Skeletal muscle tissue (tissue), 4 donors: Measurements from ENCODE around the gene FGFRL1. TPM values are rescaled to one million over a fixed set of nuclear protein-coding genes. Genes with fewer than 3 reads are reported as not detected.

Experiments used
- H3K27ac ChIP-seq: one replicate; pipeline ENCODE4 v1.7.0; 2013; ENCODE audit warnings: mild to moderate bottlenecking, low read depth, low read length, inconsistent platforms
- H3K27me3 ChIP-seq, 3 donors: one replicate each; pipeline ENCODE4 v1.7.0; 2013; ENCODE audit warnings: low read length in 3 of 3; ENCODE audit not compliant: control insufficient read depth in 3 of 3, insufficient read depth in 3 of 3
- H3K36me3 ChIP-seq, 3 donors: one replicate each; pipeline ENCODE4 v1.7.0; 2013; ENCODE audit warnings: low read length in 3 of 3; ENCODE audit not compliant: control insufficient read depth in 3 of 3, insufficient read depth in 3 of 3
- H3K4me1 ChIP-seq, 3 donors: one replicate each; pipeline ENCODE4 v1.7.0; 2013; ENCODE audit warnings: low read length in 3 of 3, mild to moderate bottlenecking in 3 of 3; ENCODE audit not compliant: control insufficient read depth in 3 of 3, insufficient read depth in 3 of 3
- H3K4me3 ChIP-seq, 3 donors: one replicate each; pipeline ENCODE4 v1.7.0; 2013; ENCODE audit warnings: low read length in 3 of 3
- H3K9ac ChIP-seq, 3 donors: one replicate each; pipeline ENCODE4 v1.7.0; 2013; ENCODE audit warnings: low read length in 3 of 3, mild to moderate bottlenecking in 3 of 3, moderate library complexity in 2 of 3, low read depth in 1 of 3
- H3K9me3 ChIP-seq, 3 donors: one replicate each; pipeline ENCODE4 v1.7.0; 2013; ENCODE audit warnings: low read length in 3 of 3; ENCODE audit not compliant: control insufficient read depth in 3 of 3
- total RNA-seq: library from RNA; depleted of rRNA; stranded (reverse); fragments of >200 nt; gene quantifications from one replicate; pipeline ENCODE4 v1.2.3, GENCODE V29; 2014
- donor health status: Osteomylitis.

The FGFRL1 gene
- total RNA-seq, 1 donor from 2014 or later = 54.3 TPM

DNA sequence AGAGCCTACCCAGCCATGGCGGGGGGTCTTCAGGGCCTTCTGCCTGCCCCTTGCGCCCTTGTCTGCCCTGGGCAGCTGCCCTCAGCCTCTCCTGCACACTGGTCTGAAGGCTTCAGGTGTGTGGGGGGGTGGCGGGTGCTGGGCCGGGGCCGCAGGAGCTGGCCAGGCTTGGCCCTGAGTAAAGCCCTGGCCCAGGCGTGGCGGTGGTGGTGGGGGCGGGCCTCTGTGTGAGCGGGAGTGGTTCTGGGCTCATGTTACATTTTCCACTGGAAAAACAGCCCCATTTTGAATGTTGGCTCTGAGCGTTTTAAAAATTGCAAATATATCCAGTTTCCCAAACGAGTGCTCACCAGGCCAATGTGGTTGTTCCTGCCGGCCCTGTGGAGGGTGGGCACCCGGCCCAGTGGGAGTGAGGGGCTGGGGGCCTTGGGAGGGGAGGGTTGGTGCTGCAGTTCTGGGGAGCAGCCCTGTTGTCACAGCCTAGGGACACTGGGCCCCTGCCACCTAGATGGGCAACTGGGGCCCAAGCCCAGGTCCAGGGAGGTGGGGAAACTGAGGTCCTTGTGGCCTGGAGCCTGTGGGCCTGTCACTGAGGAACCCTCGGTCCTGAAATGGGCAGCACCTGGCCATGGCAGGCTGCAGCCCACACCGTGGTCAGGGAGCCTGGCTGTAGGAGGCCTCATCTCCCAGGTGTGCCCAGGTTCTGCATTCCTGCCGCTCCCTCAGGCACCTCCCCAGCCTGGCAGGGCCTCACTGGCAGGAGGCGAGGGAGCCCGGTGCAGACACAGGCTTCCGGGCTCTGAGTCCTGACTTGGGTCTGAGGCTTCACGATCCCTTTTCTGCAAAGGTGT lies 28.3 kb downstream of the FGFRL1 start:
- Histone ChIP-seq H3K27ac (no peak overlapping the region), H3K9me3 (no peaks in the 10 kb centered on the region), H3K4me1 (peaks cover 24 to 41% (median 25%) of the 10 kb centered on the region in 3 donors), H3K9ac (no peak overlapping the region), H3K4me3 (no peak overlapping the region), H3K27me3 (peaks cover 31 to 62% (median 45%) of the 10 kb centered on the region in 3 donors), H3K36me3 (no peaks in the 10 kb centered on the region)

DNA sequence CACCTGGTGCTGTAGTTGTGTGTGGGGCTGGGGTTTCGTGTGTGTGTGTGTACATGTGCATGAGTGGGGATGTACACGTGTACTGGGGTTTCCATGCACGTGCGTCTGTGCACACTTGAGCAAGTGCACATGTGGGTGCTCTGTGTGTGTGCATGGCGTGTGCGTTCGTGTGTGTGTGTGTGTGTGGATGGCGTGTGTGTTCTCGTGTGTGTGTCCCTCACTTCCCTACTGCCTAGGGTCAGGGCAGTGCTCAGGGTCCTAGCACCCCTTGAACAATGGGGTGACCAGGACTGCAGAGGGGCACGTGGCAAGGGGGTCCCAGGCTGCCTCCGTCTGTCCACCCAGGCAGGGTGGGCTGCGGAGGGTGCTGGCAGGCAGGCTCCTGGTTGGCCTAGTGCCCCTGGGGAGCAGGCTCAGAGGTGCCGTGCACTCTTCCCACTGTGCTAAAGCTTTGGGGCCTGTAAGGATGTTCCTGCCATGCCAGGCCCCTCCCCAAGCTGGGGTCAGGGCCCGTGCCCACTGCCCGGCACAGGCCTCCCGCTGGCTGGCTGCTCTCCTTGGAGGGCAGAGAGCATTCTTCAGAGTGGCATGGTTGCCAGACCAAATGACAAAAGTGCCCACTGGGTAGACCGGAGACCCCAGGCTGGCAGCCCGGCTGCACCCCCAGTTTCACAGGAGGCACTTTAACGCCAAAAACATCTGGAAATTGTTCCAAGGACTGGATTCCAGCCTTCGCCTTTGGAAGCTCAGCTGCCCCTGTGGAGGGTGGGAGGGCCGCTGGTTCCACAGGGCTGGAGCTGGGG lies 29.1 kb downstream of the FGFRL1 start:
- Histone ChIP-seq H3K27me3 (peaks cover 39 to 62% (median 50%) of the 10 kb centered on the region in 3 donors), H3K9me3 (no peaks in the 10 kb centered on the region), H3K27ac (no peak overlapping the region), H3K36me3 (no peaks in the 10 kb centered on the region), H3K4me3 (no peak overlapping the region), H3K9ac (no peak overlapping the region), H3K4me1 (peaks cover 26 to 45% (median 30%) of the 10 kb centered on the region in 3 donors)

DNA sequence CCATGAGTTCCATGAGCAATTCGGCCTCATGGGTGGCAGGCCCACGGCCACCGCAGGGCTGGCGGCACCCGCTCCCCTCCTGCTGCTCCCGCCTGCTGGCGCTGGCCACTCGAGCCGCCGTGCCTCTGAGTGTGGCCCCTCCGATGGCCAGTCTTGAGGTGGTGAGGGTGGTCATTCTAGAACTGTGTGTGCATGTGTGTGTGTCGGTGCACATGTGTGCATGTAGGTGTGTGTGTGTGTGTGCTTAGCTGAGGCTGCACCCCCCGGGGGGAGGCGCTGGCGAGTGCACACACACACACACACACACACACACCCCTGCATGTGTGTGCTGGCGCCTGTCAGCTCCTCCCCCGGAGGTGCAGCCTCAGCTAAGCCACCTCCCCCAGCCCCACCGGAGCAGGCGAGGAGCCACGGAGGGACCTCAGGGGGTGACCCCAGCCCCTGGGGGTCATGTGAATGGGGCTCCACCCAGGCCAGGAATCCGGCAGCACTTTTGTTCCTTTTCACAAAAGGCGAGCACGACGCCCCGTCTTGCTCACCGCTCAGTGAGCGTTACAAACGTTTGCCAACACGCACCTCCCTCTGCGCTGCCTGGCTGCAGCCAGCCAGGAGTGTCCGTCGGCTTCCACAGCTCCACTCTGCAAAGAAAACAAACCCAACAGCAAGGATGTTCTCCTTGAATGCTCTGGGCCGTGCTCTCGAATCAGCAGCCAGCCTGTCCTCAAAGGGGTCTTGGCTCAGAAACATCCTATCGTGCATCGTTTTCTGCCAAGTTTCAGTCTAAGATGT lies 29.9 kb downstream of the FGFRL1 start:
- H3K27ac ChIP-seq = no peak overlapping the region
- no peak overlapping the region for H3K4me3 ChIP-seq
- H3K9me3 ChIP-seq = no peaks in the 10 kb centered on the region
- H3K36me3 ChIP-seq = no peaks in the 10 kb centered on the region
- H3K27me3 ChIP-seq = peaks cover 41 to 59% (median 50%) of the 10 kb centered on the region in 3 donors
- H3K9ac ChIP-seq = no peak overlapping the region
- peaks cover 26 to 46% (median 28%) of the 10 kb centered on the region in 3 donors for H3K4me1 ChIP-seq

DNA sequence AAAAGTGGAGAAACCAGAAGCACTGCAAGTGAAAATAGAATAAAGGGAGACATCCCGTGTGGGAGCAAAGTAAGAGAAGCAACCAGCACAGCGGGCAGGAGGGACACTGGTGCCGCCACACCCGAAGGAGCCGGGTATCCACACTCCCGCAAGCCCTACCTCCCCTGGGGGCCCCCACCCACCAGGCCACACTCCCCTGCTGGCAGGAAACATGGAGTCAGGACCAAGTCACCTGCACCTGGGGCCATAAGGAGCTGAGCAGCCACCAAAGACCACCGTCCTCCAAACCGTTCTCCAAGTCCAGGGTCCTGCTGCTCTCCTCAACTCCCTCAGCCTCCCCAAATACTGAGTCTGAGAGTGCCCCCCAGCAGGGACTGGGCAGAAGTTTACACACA lies 30.5 kb downstream of the FGFRL1 start:
- no peaks in the 10 kb centered on the region for H3K9me3 ChIP-seq
- no peak overlapping the region for H3K4me3 ChIP-seq
- H3K9ac ChIP-seq = no peak overlapping the region
- no peaks in the 10 kb centered on the region for H3K36me3 ChIP-seq
- no peak overlapping the region for H3K27ac ChIP-seq
- peaks cover 26 to 48% (median 29%) of the 10 kb centered on the region in 3 donors for H3K4me1 ChIP-seq
- peaks cover 38 to 57% (median 45%) of the 10 kb centered on the region in 3 donors for H3K27me3 ChIP-seq

DNA sequence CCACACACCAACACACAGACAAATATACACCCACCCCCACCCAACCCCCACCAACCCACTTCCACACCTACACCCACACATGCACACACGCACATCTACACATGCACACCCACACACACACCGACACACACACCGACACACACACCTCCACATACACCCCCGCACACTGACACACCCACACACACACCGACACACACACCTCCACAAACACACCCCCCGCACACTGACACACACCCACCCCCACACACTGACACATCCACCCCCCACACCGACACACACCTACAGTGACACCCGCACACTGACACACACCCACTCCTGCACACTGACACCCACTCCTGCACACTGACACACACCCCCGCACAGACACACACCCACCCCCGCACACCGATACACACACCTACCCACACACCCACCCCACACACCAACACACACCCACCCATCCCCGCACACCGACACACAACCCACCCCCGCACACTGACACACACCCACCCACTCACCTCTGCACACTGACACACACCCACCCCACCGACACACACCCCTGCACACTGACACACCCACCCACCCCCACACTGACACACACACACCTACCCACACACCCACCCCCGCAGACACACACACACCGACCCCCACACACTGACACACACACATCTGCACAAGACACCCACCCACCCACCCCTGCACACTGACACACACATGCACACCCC lies 31.1 kb downstream of the FGFRL1 start:
- Histone ChIP-seq H3K9me3 (no peaks in the 10 kb centered on the region), H3K4me1 (peaks cover 28 to 54% (median 34%) of the 10 kb centered on the region in 3 donors), H3K27me3 (peaks cover 42 to 59% (median 46%) of the 10 kb centered on the region in 3 donors), H3K27ac (no peak overlapping the region), H3K36me3 (no peaks in the 10 kb centered on the region), H3K9ac (no peak overlapping the region), H3K4me3 (no peak overlapping the region)

DNA sequence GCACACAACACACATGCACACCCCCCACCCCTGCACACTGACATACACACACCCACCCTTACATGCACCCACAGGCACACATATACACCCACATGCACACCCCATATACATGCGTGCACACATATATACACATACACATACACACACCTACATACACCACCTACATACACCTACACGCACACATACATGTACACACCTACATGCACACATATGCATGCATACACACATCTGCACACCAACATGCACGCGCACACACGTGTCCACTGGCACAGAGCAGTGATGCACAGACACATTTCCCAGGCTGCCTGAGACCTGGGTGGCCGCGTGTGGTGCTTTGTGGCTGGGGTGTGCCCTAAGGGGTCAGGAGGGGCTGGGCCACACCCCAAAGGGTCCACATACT lies 31.7 kb downstream of the FGFRL1 start:
- H3K36me3 ChIP-seq = no peaks in the 10 kb centered on the region
- H3K27ac ChIP-seq = no peak overlapping the region
- H3K9ac ChIP-seq = peak overlapping the region in 1 of 3 donors; percentile 16
- no peaks in the 10 kb centered on the region for H3K9me3 ChIP-seq
- H3K27me3 ChIP-seq = peaks cover 42 to 65% (median 52%) of the 10 kb centered on the region in 3 donors
- peaks cover 31 to 59% (median 37%) of the 10 kb centered on the region in 3 donors for H3K4me1 ChIP-seq
- no peak overlapping the region for H3K4me3 ChIP-seq

DNA sequence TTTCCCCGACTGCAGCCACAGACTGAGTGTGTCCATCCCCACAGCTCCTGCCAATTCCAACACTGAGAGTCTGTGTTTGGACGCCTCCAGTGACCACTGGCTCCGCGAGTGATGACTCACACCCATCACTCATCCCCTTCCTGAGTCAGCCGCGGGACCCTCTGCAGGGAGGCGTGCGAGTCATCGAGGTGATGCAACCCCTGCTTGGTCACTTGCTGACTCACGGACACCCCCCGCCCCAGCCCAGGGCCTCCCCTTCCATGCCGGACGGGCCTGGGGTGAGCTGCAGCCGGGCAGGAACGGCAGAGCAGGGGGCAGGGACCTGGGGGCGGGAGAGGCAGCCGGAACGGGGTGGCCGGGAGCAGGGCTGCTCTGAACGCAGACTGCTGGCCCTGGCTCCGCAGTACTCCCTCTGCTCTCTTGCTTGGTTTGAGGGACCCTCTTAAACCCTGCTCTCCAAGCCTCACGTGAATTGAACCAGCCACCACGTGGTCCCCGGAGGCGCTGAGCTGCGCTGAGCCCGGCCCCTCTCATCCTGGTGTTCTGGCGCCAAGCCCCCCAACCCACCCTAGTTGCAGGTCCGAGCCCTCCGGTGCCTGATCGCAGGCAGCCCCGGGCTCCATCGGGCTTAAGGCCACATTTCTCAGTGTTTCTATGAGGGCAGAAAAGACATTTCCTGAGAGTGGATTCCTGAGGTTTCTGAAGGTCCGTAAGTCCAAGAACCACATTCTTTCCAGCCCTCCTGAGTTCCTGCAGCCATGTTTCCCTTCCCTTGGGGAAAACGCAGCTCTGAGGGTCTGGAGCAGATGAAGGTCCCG lies 32.4 kb downstream of the FGFRL1 start:
- Histone ChIP-seq H3K4me1 (peaks cover 31 to 59% (median 37%) of the 10 kb centered on the region in 3 donors), H3K4me3 (peak overlapping the region in 1 of 3 donors; percentile 29), H3K27ac (peak overlapping the region; percentile 49), H3K9ac (peak overlapping the region in 1 of 3 donors; percentile 16), H3K27me3 (peaks cover 46 to 72% (median 59%) of the 10 kb centered on the region in 3 donors), H3K36me3 (no peaks in the 10 kb centered on the region), H3K9me3 (no peaks in the 10 kb centered on the region)

DNA sequence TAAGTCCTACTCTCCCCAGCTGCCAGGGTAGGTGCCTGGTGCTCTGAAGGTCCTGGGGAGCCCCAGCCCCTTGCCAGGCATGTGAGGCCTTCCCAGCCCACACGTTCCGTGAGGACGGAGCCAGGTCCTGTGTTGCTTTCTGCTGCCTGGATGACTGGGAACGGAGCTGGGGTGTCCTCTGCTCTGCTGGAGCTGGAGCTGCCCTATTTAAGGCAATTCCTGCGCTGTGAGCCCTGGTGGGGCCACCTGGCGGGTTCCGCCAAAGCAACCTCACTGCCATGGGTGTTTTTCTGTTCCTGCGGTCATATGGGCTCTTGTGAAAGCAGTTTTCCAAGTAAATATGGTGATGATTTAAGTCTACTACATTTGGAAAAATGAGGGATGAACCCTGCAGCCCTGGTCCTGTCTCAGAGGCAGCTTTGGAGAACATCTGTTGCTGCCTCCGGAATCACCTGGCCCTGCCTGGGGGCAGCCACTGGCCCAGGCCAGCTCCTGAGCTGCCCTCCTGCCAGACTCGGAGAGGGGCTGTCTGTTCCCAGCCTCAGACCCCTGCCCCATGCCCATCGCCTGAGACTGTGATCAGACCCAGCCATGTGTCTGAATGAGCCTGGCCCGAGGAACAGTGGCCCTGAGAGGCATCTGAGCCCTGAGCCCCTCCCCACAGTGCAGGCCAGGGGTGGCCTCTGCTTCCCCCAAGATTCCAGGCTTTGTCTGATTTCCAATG lies 33.2 kb downstream of the FGFRL1 start:
- Histone ChIP-seq H3K27ac (peak overlapping the region; percentile 30), H3K27me3 (peaks cover 54 to 79% (median 64%) of the 10 kb centered on the region in 3 donors), H3K4me3 (no peak overlapping the region), H3K4me1 (peaks cover 31 to 53% (median 33%) of the 10 kb centered on the region in 3 donors), H3K9me3 (no peaks in the 10 kb centered on the region), H3K9ac (no peak overlapping the region), H3K36me3 (no peaks in the 10 kb centered on the region)
